ENCODE results near the gene NTRK2.

Gene NTRK2

DNA sequence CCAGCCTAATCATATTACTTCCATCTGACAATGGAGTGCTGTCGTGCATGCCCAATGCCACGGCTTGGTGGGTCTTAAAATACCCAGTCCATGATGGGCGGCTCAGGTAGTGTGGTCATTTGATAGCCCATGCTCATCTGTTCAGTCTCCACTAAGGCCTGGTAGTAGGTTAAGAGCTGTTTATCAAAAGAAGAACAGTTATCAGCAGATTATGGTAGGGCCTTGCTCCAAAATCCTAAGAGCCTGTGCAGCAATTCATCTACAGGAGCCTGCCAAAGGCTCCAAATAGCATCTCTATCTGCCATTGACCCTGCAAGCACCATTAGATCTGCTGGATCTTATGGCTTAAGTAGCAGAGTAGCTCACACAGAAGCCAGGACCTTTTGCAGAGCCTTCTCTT is 21.8 kb upstream of the NTRK2 start:
- H3K27ac ChIP-seq (ENCODE audit: low read depth, low read length, poor library complexity, severe bottlenecking) = no peak overlapping the region
- no peak overlapping the region for H3K4me2 ChIP-seq (ENCODE audit: low read length)
- H3K4me1 ChIP-seq (ENCODE audit: insufficient read depth, low read length, severe bottlenecking) = no peaks in the 10 kb centered on the region
- TF ChIP-seq, protein P1, sequence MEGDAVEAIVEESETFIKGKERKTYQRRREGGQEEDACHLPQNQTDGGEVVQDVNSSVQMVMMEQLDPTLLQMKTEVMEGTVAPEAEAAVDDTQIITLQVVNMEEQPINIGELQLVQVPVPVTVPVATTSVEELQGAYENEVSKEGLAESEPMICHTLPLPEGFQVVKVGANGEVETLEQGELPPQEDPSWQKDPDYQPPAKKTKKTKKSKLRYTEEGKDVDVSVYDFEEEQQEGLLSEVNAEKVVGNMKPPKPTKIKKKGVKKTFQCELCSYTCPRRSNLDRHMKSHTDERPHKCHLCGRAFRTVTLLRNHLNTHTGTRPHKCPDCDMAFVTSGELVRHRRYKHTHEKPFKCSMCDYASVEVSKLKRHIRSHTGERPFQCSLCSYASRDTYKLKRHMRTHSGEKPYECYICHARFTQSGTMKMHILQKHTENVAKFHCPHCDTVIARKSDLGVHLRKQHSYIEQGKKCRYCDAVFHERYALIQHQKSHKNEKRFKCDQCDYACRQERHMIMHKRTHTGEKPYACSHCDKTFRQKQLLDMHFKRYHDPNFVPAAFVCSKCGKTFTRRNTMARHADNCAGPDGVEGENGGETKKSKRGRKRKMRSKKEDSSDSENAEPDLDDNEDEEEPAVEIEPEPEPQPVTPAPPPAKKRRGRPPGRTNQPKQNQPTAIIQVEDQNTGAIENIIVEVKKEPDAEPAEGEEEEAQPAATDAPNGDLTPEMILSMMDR (IDR thresholded peaks at IDR 0.05; ENCODE audit: low read length) = no peak
- no peak for TF ChIP-seq EZH2 (IDR thresholded peaks at IDR 0.05; ENCODE audit: borderline replicate concordance, low read length)
- H3K9me2 ChIP-seq (ENCODE audit: low read depth, low read length) = no peaks in the 10 kb centered on the region
- no peaks in the 10 kb centered on the region for H3K27me3 ChIP-seq (ENCODE audit: insufficient read depth, low read length)
- no peak overlapping the region for H3K9ac ChIP-seq (ENCODE audit: low read length)
- no peak overlapping the region for H3K4me3 ChIP-seq (ENCODE audit: low read depth, low read length, poor library complexity, severe bottlenecking)
- H4K20me1 ChIP-seq (ENCODE audit: insufficient read depth, low read length) = no peaks in the 10 kb centered on the region
- no peaks in the 10 kb centered on the region for H3K79me2 ChIP-seq (ENCODE audit: insufficient read depth, low read length)
- no peak overlapping the region for H2AFZ ChIP-seq (ENCODE audit: low read length)
- no peaks in the 10 kb centered on the region for H3K36me3 ChIP-seq (ENCODE audit: insufficient read depth, low read length)
- no peaks in the 10 kb centered on the region for H3K9me3 ChIP-seq (ENCODE audit: low read length)
- no peaks in the 10 kb centered on the region for H3F3A ChIP-seq (ENCODE audit: insufficient read depth, low read length)

DNA sequence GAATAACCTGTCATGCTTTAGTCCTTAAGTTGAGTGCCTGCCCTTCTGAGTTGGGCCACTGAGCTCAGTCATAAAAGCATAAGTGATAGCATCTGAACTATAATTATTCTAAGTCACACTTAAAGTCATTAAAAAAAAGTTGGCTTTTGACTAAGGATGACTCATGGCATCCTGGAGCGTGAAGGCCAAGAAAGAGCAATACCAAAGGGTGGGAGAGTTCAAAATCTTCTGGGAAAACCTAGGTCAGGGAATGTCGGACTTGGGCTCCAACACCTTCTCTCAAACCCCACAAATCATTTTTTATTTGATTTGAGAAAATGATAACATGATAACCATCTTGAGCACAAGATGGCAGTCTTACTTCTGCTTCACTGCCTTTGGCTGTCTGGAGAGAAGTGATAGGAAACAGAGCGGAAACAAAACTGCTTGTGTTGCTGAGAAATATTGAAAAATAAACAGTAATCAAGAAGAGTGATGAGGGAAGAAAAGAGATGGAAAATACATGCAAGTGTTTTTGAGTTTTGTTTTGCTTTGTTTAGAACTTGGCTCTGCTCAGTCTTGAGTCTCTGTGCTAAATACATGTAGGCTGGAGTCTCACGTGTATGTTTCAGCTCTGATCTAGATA is 16.9 kb upstream of the NTRK2 start:
- no peak overlapping the region for H3K4me3 ChIP-seq (ENCODE audit: low read depth, low read length, poor library complexity, severe bottlenecking)
- H3F3A ChIP-seq (ENCODE audit: insufficient read depth, low read length) = no peaks in the 10 kb centered on the region
- H3K9ac ChIP-seq (ENCODE audit: low read length) = no peak overlapping the region
- no peak overlapping the region for H2AFZ ChIP-seq (ENCODE audit: low read length)
- H3K36me3 ChIP-seq (ENCODE audit: insufficient read depth, low read length) = no peaks in the 10 kb centered on the region
- no peak for TF ChIP-seq EZH2 (IDR thresholded peaks at IDR 0.05; ENCODE audit: borderline replicate concordance, low read length)
- TF ChIP-seq, protein P1 (IDR thresholded peaks at IDR 0.05; ENCODE audit: low read length) = peak; percentile 20; the same call in 1 of the 2 replicates
- no peaks in the 10 kb centered on the region for H3K27me3 ChIP-seq (ENCODE audit: insufficient read depth, low read length)
- no peaks in the 10 kb centered on the region for H3K79me2 ChIP-seq (ENCODE audit: insufficient read depth, low read length)
- no peak overlapping the region for H3K4me2 ChIP-seq (ENCODE audit: low read length)
- no peaks in the 10 kb centered on the region for H3K4me1 ChIP-seq (ENCODE audit: insufficient read depth, low read length, severe bottlenecking)
- H3K9me2 ChIP-seq (ENCODE audit: low read depth, low read length) = no peaks in the 10 kb centered on the region
- no peak overlapping the region for H3K27ac ChIP-seq (ENCODE audit: low read depth, low read length, poor library complexity, severe bottlenecking)
- H3K9me3 ChIP-seq (ENCODE audit: low read length) = no peaks in the 10 kb centered on the region
- H4K20me1 ChIP-seq (ENCODE audit: insufficient read depth, low read length) = no peaks in the 10 kb centered on the region

DNA sequence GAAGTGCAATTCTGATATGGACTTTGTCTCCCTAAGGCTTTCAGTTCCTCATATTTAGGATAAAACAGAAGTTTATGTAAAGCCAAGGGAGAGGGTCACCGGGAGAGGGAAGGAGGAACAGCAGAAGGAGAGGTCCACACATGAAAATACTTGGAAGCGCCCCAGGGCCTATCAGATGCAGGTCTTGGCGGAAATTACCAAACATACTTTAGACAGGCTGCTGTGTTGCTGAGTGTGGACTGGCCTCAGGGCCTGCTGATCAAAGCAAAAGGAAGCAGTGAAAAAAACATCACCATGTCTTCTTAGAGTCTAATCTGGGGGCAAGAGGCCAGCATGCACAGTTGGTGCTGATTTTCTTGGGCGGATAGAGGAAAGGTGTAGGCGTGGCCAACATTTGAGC is 14.1 kb upstream of the NTRK2 start:
- H3K4me3 ChIP-seq (ENCODE audit: low read depth, low read length, poor library complexity, severe bottlenecking) = no peak overlapping the region
- H3K27ac ChIP-seq (ENCODE audit: low read depth, low read length, poor library complexity, severe bottlenecking) = no peak overlapping the region
- H3K27me3 ChIP-seq (ENCODE audit: insufficient read depth, low read length) = no peaks in the 10 kb centered on the region
- H3K4me2 ChIP-seq (ENCODE audit: low read length) = no peak overlapping the region
- H3F3A ChIP-seq (ENCODE audit: insufficient read depth, low read length) = no peaks in the 10 kb centered on the region
- H3K9ac ChIP-seq (ENCODE audit: low read length) = no peak overlapping the region
- no peaks in the 10 kb centered on the region for H4K20me1 ChIP-seq (ENCODE audit: insufficient read depth, low read length)
- no peaks in the 10 kb centered on the region for H3K79me2 ChIP-seq (ENCODE audit: insufficient read depth, low read length)
- no peak overlapping the region for H2AFZ ChIP-seq (ENCODE audit: low read length)
- no peaks in the 10 kb centered on the region for H3K9me3 ChIP-seq (ENCODE audit: low read length)
- no peaks in the 10 kb centered on the region for H3K4me1 ChIP-seq (ENCODE audit: insufficient read depth, low read length, severe bottlenecking)
- no peaks in the 10 kb centered on the region for H3K9me2 ChIP-seq (ENCODE audit: low read depth, low read length)
- TF ChIP-seq, protein P1 (IDR thresholded peaks at IDR 0.05; ENCODE audit: low read length) = no peak
- TF ChIP-seq EZH2 (IDR thresholded peaks at IDR 0.05; ENCODE audit: borderline replicate concordance, low read length) = no peak
- no peaks in the 10 kb centered on the region for H3K36me3 ChIP-seq (ENCODE audit: insufficient read depth, low read length)
